Neural crest cell (in vitro differentiated cells): ENCODE data around the gene PAH. TPM values are rescaled to one million over a fixed set of nuclear protein-coding genes. Genes with fewer than 3 reads are reported as not detected.
A peak's percentile ranks its signal among the peaks of the same experiment; 100 is the strongest.

ENCODE experiments used
- DNase-seq: peaks from one replicate; pipeline ENCODE4 v3.0.0; 2021; ENCODE audit warnings: low read depth, mixed read lengths, low spot score
- H3K27ac Mint-ChIP-seq: one replicate; pipeline ENCODE4 v1.8.0; 2021; ENCODE audit warnings: mild to moderate bottlenecking, mixed read lengths; ENCODE audit not compliant: unreplicated experiment
- H3K27me3 Mint-ChIP-seq: 2 replicates; pipeline ENCODE4 v1.8.0; 2021; ENCODE audit warnings: low read depth, mild to moderate bottlenecking, mixed read lengths
- H3K36me3 Mint-ChIP-seq: 2 replicates; pipeline ENCODE4 v1.8.0; 2021; ENCODE audit warnings: low read depth, mild to moderate bottlenecking, mixed read lengths
- H3K4me1 Mint-ChIP-seq: 2 replicates; pipeline ENCODE4 v1.8.0; 2021; ENCODE audit warnings: mixed read lengths
- H3K4me3 Mint-ChIP-seq: one replicate; pipeline ENCODE4 v1.8.0; 2021; ENCODE audit warnings: mild to moderate bottlenecking, mixed read lengths
- H3K9me3 Mint-ChIP-seq: 2 replicates; pipeline ENCODE4 v1.8.0; 2021; ENCODE audit warnings: mixed read lengths
- CTCF ChIP-seq: fragments of 200-600 bp; sonication (generic); conservative IDR thresholded peaks from 2 replicates; pipeline ENCODE4 v1.5.0; 2021; ENCODE audit warnings: antibody characterized with exemption, mild to moderate bottlenecking
- total RNA-seq: library from RNA; stranded (reverse); gene quantifications from 2 replicates; pipeline ENCODE4 v1.2.1, GENCODE V29; 2021

The PAH gene
- total RNA-seq, 1 donor from 2014 or later = not detected

- no peak for DNase-seq
- no peak for TF ChIP-seq CTCF
- peak overlapping the region; percentile 29 for H3K4me3 Mint-ChIP-seq
- H3K4me1 Mint-ChIP-seq = peaks cover 49% of the 10 kb centered on the region
- no peak overlapping the region for H3K27ac Mint-ChIP-seq
- peaks cover 3% of the 10 kb centered on the region for H3K9me3 Mint-ChIP-seq
- peaks cover 100% of the 10 kb centered on the region for H3K27me3 Mint-ChIP-seq
- H3K36me3 Mint-ChIP-seq = peaks cover 3% of the 10 kb centered on the region
These were observed 46.8 kb upstream of the PAH start for GRCh38 chr12:102963796-102964195.

- H3K27me3 Mint-ChIP-seq = peaks cover 98% of the 10 kb centered on the region
- peaks cover 3% of the 10 kb centered on the region for H3K36me3 Mint-ChIP-seq
These were observed 45.9 kb upstream of the PAH start for GRCh38 chr12:102962986-102963385.

GRCh38 chr12:102962532-102962931 is 45.5 kb upstream of the PAH start:
- no peak for DNase-seq
- peaks cover 3% of the 10 kb centered on the region for H3K36me3 Mint-ChIP-seq
- H3K27ac Mint-ChIP-seq = no peak overlapping the region
- H3K4me3 Mint-ChIP-seq = peak overlapping the region; percentile 12
- peaks cover 3% of the 10 kb centered on the region for H3K9me3 Mint-ChIP-seq
- H3K27me3 Mint-ChIP-seq = peaks cover 98% of the 10 kb centered on the region
- no peak for TF ChIP-seq CTCF
- H3K4me1 Mint-ChIP-seq = peaks cover 56% of the 10 kb centered on the region

More at GRCh38 chr12:102962986-102963385, 45.9 kb upstream of the PAH start:
- H3K4me1 Mint-ChIP-seq = peaks cover 51% of the 10 kb centered on the region
- DNase-seq = no peak
- H3K4me3 Mint-ChIP-seq = peak overlapping the region; percentile 12
- peaks cover 3% of the 10 kb centered on the region for H3K9me3 Mint-ChIP-seq
- TF ChIP-seq CTCF = no peak
- no peak overlapping the region for H3K27ac Mint-ChIP-seq

DNA sequence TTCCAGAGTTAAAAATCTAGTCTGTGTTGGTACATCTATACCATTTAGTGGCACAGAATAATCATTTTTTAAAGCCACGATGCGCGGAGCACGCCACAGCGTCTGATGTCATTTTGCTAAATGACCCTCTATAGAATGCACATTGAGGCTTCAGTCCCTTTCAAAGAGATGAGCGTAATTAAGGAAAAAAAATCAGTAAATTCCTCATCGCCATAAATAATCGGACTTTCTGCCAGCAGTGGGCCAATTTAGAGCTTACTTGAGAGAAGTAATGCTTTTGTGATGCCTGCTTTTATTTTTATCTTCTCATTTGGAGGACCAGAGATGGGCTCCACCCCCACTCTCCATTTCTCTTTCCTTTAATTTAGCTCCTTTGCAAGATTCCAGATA is 44.4 kb upstream of the PAH start:
- H3K27me3 Mint-ChIP-seq = peaks cover 98% of the 10 kb centered on the region
- H3K4me3 Mint-ChIP-seq = peak overlapping the region; percentile 86
- TF ChIP-seq CTCF = no peak
- H3K27ac Mint-ChIP-seq = peak overlapping the region; percentile 76
- H3K36me3 Mint-ChIP-seq = peaks cover 3% of the 10 kb centered on the region
- peaks cover 64% of the 10 kb centered on the region for H3K4me1 Mint-ChIP-seq
- H3K9me3 Mint-ChIP-seq = peaks cover 3% of the 10 kb centered on the region
- no peak for DNase-seq

GRCh38 chr12:102960766-102961465 is 43.9 kb upstream of the PAH start:
- no peak for DNase-seq
- H3K36me3 Mint-ChIP-seq = peaks cover 3% of the 10 kb centered on the region
- peaks cover 3% of the 10 kb centered on the region for H3K9me3 Mint-ChIP-seq
- peaks cover 66% of the 10 kb centered on the region for H3K4me1 Mint-ChIP-seq
- TF ChIP-seq CTCF = no peak
- peak overlapping the region; percentile 86 for H3K4me3 Mint-ChIP-seq
- peaks cover 97% of the 10 kb centered on the region for H3K27me3 Mint-ChIP-seq
- peak overlapping the region; percentile 76 for H3K27ac Mint-ChIP-seq
